ENCODE data around the gene PCNX4. TPM values are rescaled to one million over a fixed set of nuclear protein-coding genes. Genes with fewer than 3 reads are reported as not detected.

The PCNX4 gene
- total and polyA plus RNA-seq, 4 donors = 14.3 to 104 (median 34.3) TPM

DNA sequence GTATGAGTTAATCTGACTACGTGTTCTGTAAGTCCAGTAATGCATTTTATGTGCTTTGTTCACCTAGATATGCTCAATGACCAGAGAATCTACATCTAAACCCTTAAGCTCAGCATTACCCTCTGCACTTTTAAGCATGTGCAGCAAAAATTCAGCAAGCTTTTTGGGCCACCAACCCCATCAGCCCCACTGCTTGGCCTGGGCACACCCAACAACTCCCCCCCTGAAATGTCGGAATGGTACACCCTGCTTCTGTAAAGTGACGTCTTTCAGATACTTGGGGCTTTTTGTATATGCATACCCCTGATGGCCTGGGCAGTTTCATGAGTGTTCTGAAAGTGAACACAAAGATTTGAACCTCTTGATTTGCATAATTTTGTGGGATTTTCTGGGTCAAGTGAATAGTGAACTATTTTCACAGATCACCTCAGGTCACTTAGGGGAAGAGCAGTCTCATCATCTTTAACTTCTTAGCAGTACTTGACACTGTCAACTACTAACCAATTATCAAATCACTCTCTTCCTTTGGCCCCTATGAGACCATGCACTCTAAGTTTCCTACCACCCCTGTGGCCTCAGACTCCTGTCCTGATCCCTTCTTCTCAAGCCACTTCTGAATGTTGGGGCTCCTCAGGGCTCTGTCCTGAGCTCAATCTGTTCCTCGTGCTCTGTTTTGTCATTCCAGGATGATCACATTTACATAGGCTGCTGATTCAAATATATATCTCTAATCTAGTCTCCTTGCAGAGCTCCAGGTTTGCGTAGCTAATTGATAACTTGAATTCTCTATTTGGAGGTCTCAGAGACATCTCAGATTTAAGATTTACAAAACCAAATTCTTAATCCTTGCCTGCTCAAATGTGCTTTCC, 121.0 kb downstream of the PCNX4 start:
- WGBS, 2 donors = 86 to 93% methylated on average over 5 of the region's 5 CpGs

DNA sequence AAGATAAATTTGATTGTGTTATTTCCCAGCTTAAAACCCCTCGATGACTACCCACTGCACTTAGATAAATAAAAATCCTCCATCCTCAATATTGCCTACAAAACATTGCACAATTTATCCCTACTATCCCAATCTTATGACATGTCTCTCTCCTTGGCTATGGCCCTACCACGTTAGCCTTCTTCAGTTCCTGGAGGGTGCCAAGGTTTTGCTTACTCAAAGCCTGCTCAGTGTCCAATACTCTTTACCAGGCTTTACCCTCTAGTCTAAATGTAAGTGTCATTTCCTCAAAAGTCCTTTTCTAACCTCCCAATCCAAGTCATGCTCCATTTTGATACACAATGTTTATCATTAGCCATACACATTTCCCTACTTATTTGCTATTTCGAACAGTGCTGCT, 122.3 kb downstream of the PCNX4 start:
- no peak for ATAC-seq (ENCODE audit: insufficient read depth, low FRiP score)
- DNase-seq = no peak
- no peaks in the 10 kb centered on the region for H3K27me3 ChIP-seq (ENCODE audit: control insufficient read depth in 3 of 3, insufficient read depth in 3 of 3, low read length in 2 of 3)
- no peaks in the 10 kb centered on the region for H3K36me3 ChIP-seq (ENCODE audit: control insufficient read depth in 4 of 4, insufficient read depth in 4 of 4, low read length in 4 of 4)
- no peak overlapping the region for H3K4me3 ChIP-seq
- TF ChIP-seq, protein P1, sequence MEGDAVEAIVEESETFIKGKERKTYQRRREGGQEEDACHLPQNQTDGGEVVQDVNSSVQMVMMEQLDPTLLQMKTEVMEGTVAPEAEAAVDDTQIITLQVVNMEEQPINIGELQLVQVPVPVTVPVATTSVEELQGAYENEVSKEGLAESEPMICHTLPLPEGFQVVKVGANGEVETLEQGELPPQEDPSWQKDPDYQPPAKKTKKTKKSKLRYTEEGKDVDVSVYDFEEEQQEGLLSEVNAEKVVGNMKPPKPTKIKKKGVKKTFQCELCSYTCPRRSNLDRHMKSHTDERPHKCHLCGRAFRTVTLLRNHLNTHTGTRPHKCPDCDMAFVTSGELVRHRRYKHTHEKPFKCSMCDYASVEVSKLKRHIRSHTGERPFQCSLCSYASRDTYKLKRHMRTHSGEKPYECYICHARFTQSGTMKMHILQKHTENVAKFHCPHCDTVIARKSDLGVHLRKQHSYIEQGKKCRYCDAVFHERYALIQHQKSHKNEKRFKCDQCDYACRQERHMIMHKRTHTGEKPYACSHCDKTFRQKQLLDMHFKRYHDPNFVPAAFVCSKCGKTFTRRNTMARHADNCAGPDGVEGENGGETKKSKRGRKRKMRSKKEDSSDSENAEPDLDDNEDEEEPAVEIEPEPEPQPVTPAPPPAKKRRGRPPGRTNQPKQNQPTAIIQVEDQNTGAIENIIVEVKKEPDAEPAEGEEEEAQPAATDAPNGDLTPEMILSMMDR (IDR thresholded peaks at IDR 0.05; ENCODE audit: control extremely low read depth, extremely low read depth) = no peak
- no peaks in the 10 kb centered on the region for H3K9me3 ChIP-seq (ENCODE audit: control insufficient read depth in 4 of 4, insufficient read depth in 3 of 4, low read length in 3 of 4)
- peaks cover 0 to 8% (median 2%) of the 10 kb centered on the region in 5 donors for H3K4me1 ChIP-seq (ENCODE audit: control insufficient read depth in 5 of 5, insufficient read depth in 5 of 5, low read length in 5 of 5)
- H3K27ac ChIP-seq (ENCODE audit: low read depth in 1 of 2, low read length in 1 of 2) = no peak overlapping the region
- no peak overlapping the region for H3K9ac ChIP-seq (ENCODE audit: insufficient read depth in 1 of 2, low read length in 2 of 2)
- WGBS, 2 donors = 86 to 88% methylated on average over 3 of the region's 3 CpGs

More for the DNA sequence above, 121.0 kb downstream of the PCNX4 start:
- Histone ChIP-seq H3K4me3 (no peak overlapping the region), H3K9ac (ENCODE audit: insufficient read depth in 1 of 2, low read length in 2 of 2) (no peak overlapping the region), H3K9me3 (ENCODE audit: control insufficient read depth in 4 of 4, insufficient read depth in 3 of 4, low read length in 3 of 4) (no peaks in the 10 kb centered on the region), H3K27ac (ENCODE audit: low read depth in 1 of 2, low read length in 1 of 2) (no peak overlapping the region), H3K36me3 (ENCODE audit: control insufficient read depth in 4 of 4, insufficient read depth in 4 of 4, low read length in 4 of 4) (no peaks in the 10 kb centered on the region), H3K4me1 (ENCODE audit: control insufficient read depth in 5 of 5, insufficient read depth in 5 of 5, low read length in 5 of 5) (peaks cover 0 to 7% (median 2%) of the 10 kb centered on the region in 5 donors), H3K27me3 (ENCODE audit: control insufficient read depth in 3 of 3, insufficient read depth in 3 of 3, low read length in 2 of 3) (no peaks in the 10 kb centered on the region)
- DNase-seq = no peak
- no peak for ATAC-seq (ENCODE audit: insufficient read depth, low FRiP score)
- TF ChIP-seq, protein P1 (IDR thresholded peaks at IDR 0.05; ENCODE audit: control extremely low read depth, extremely low read depth) = no peak

DNA sequence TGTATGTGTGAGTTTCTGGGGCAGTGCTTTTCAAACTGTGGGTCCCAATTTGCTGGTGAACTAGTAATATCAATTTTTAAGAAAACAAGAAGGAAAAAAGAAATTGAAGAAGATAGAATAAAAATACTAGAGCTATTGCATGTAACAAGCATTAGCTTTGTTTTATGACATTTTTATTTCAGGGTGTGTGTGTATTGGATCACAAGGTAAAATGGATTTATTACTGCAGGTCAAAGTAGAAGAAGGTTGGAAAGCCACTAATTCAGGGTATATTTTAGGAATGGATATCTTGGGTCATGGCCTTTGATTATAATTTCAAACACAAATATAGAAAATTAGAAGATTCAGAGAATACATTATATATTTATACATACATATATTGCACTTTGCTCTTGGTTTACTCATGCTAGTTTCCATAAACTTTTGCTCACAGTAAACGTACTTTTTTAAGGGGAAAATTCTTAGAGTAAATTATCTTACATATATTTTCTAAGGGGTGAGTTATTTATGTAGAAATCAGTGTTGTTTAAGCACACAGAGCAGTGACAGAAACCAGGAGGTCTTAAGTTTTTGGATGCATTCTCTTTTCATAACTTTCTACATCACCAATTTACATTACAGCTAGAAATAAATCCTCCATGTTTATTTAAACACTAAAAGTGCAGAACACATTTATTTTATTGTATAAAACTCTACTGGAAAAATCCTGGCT, 122.8 kb downstream of the PCNX4 start:
- TF ChIP-seq, protein P1 (IDR thresholded peaks at IDR 0.05; ENCODE audit: control extremely low read depth, extremely low read depth) = no peak

More for the DNA sequence above, 122.8 kb downstream of the PCNX4 start:
- Histone ChIP-seq H3K9ac (ENCODE audit: insufficient read depth in 1 of 2, low read length in 2 of 2) (no peak overlapping the region), H3K4me3 (no peak overlapping the region), H3K9me3 (ENCODE audit: control insufficient read depth in 4 of 4, insufficient read depth in 3 of 4, low read length in 3 of 4) (no peaks in the 10 kb centered on the region), H3K27me3 (ENCODE audit: control insufficient read depth in 3 of 3, insufficient read depth in 3 of 3, low read length in 2 of 3) (no peaks in the 10 kb centered on the region), H3K27ac (ENCODE audit: low read depth in 1 of 2, low read length in 1 of 2) (no peak overlapping the region), H3K36me3 (ENCODE audit: control insufficient read depth in 4 of 4, insufficient read depth in 4 of 4, low read length in 4 of 4) (no peaks in the 10 kb centered on the region), H3K4me1 (ENCODE audit: control insufficient read depth in 5 of 5, insufficient read depth in 5 of 5, low read length in 5 of 5) (peaks cover 0 to 8% (median 2%) of the 10 kb centered on the region in 5 donors)
- DNase-seq (no peak), ATAC-seq (ENCODE audit: insufficient read depth, low FRiP score) (no peak)
- 69 to 72% methylated on average over 1 of the region's 1 CpG for WGBS, 2 donors

Measured in lung (tissue), 12 donors.